Suprapubic skin (tissue), 4 donors: ENCODE results near the gene VANGL2. TPM values are rescaled to one million over a fixed set of nuclear protein-coding genes. Genes with fewer than 3 reads are reported as not detected.

Experiments used
- DNase-seq, 2 donors: peaks; one replicate each; pipeline ENCODE4 v3.0.0-alpha.2; 2019; ENCODE audit warnings: low spot score in 2 of 2
- H3K27ac ChIP-seq: fragments of 200-600 bp; sonication (generic); one replicate; pipeline ENCODE4 v1.5.1; 2019
- H3K27me3 ChIP-seq: fragments of 200-600 bp; sonication (generic); one replicate; pipeline ENCODE4 v1.5.1; 2019
- H3K36me3 ChIP-seq: fragments of 200-600 bp; sonication (generic); one replicate; pipeline ENCODE4 v1.5.1; 2019
- H3K4me1 ChIP-seq: fragments of 200-600 bp; sonication (generic); one replicate; pipeline ENCODE4 v1.5.1; 2019
- H3K4me3 ChIP-seq: fragments of 200-600 bp; sonication (generic); one replicate; pipeline ENCODE4 v1.5.1; 2019; ENCODE audit warnings: mild to moderate bottlenecking
- H3K9me3 ChIP-seq: fragments of 200-600 bp; sonication (generic); one replicate; pipeline ENCODE4 v1.5.1; 2019
- EP300 ChIP-seq: sonication (generic); formaldehyde crosslinking; IDR thresholded peaks from one replicate; pipeline ENCODE4 v1.6.1; 2017; ENCODE audit warnings: antibody characterized with exemption
- POLR2A ChIP-seq, 2 donors: fragments of 450-650 bp; IDR thresholded peaks; one replicate each; pipeline ENCODE4 v1.6.1; 2017; ENCODE audit warnings: antibody characterized with exemption in 2 of 2, mild to moderate bottlenecking in 2 of 2, moderate library complexity in 2 of 2
- POLR2AphosphoS5 ChIP-seq, 3 donors: sonication (generic); formaldehyde crosslinking; IDR thresholded peaks; one replicate each; pipeline ENCODE4 v1.6.1; 2017; ENCODE audit warnings: antibody characterized with exemption in 3 of 3
- WGBS: methylation state at CpG from one replicate; pipeline ENCODE4 v1.1.5; 2018; 5-methylcytosine and 5-hydroxymethylcytosine counted together
- total RNA-seq, 4 donors: library from RNA; depleted of rRNA; stranded (reverse); fragments of >200 nt; gene quantifications; one replicate each; pipeline ENCODE4 v1.1.0, GENCODE V29; 2016
- TF ChIP-seq, protein P1 (sequence below), 2 donors: fragments of 200-600 bp in 1 of 2; fragments of 450-650 bp in 1 of 2; sonication (generic) in 1 of 2; IDR thresholded peaks; one replicate each; pipeline ENCODE4 v1.5.1; 2016 to 2019; ENCODE audit warnings: antibody characterized with exemption in 2 of 2, mild to moderate bottlenecking in 1 of 2, moderate library complexity in 1 of 2

Gene VANGL2
- total RNA-seq, 4 donors from 2014 or later, result 18.7 to 39.7 (median 28.1) TPM

- Histone ChIP-seq H3K4me1 (no peaks in the 10 kb centered on the region), H3K4me3 (no peak overlapping the region), H3K27ac (no peak overlapping the region), H3K9me3 (no peaks in the 10 kb centered on the region), H3K36me3 (peaks cover 78% of the 10 kb centered on the region), H3K27me3 (no peaks in the 10 kb centered on the region)
- TF ChIP-seq POLR2A (IDR thresholded peaks at IDR 0.05) (no peak), EP300 (no peak), POLR2AphosphoS5 (IDR thresholded peaks at IDR 0.05) (no peak)
- TF ChIP-seq, protein P1, sequence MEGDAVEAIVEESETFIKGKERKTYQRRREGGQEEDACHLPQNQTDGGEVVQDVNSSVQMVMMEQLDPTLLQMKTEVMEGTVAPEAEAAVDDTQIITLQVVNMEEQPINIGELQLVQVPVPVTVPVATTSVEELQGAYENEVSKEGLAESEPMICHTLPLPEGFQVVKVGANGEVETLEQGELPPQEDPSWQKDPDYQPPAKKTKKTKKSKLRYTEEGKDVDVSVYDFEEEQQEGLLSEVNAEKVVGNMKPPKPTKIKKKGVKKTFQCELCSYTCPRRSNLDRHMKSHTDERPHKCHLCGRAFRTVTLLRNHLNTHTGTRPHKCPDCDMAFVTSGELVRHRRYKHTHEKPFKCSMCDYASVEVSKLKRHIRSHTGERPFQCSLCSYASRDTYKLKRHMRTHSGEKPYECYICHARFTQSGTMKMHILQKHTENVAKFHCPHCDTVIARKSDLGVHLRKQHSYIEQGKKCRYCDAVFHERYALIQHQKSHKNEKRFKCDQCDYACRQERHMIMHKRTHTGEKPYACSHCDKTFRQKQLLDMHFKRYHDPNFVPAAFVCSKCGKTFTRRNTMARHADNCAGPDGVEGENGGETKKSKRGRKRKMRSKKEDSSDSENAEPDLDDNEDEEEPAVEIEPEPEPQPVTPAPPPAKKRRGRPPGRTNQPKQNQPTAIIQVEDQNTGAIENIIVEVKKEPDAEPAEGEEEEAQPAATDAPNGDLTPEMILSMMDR (IDR thresholded peaks at IDR 0.05), result no peak
- no peak for DNase-seq
- 59% methylated on average over 6 of the region's 7 CpGs for WGBS
These were observed 42.9 kb upstream of the VANGL2 start for GRCh38 chr1:160357286-160358002.

DNA sequence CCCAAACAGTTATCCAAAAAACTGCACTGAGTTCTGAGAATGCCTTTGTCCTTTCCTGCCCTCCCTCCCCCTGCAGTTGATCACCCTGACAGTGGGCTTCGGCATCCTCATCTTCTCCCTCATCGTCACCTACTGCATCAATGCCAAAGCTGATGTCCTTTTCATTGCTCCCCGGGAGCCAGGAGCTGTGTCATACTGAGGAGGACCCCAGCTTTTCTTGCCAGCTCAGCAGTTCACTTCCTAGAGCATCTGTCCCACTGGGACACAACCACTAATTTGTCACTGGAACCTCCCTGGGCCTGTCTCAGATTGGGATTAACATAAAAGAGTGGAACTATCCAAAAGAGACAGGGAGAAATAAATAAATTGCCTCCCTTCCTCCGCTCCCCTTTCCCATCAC lies 42.3 kb upstream of the VANGL2 start:
- Histone ChIP-seq H3K36me3 (peaks cover 72% of the 10 kb centered on the region), H3K27ac (no peak overlapping the region), H3K4me1 (no peaks in the 10 kb centered on the region), H3K4me3 (no peak overlapping the region), H3K9me3 (no peaks in the 10 kb centered on the region), H3K27me3 (no peaks in the 10 kb centered on the region)
- no peak for DNase-seq
- TF ChIP-seq, protein P1 (IDR thresholded peaks at IDR 0.05), result no peak
- TF ChIP-seq POLR2A (IDR thresholded peaks at IDR 0.05) (no peak), EP300 (no peak), POLR2AphosphoS5 (IDR thresholded peaks at IDR 0.05) (no peak)
- WGBS, result 82% methylated on average over 4 of the region's 4 CpGs

- TF ChIP-seq EP300 (no peak), POLR2AphosphoS5 (IDR thresholded peaks at IDR 0.05) (no peak), POLR2A (IDR thresholded peaks at IDR 0.05) (no peak)
- TF ChIP-seq, protein P1 (IDR thresholded peaks at IDR 0.05), result no peak
- Histone ChIP-seq H3K9me3 (no peaks in the 10 kb centered on the region), H3K36me3 (peaks cover 56% of the 10 kb centered on the region), H3K4me1 (no peaks in the 10 kb centered on the region), H3K4me3 (no peak overlapping the region), H3K27me3 (no peaks in the 10 kb centered on the region), H3K27ac (no peak overlapping the region)
- 85% methylated on average over 9 of the region's 9 CpGs for WGBS
- DNase-seq, result no peak
These were observed 40.7 kb upstream of the VANGL2 start for GRCh38 chr1:160359559-160360226.

DNA sequence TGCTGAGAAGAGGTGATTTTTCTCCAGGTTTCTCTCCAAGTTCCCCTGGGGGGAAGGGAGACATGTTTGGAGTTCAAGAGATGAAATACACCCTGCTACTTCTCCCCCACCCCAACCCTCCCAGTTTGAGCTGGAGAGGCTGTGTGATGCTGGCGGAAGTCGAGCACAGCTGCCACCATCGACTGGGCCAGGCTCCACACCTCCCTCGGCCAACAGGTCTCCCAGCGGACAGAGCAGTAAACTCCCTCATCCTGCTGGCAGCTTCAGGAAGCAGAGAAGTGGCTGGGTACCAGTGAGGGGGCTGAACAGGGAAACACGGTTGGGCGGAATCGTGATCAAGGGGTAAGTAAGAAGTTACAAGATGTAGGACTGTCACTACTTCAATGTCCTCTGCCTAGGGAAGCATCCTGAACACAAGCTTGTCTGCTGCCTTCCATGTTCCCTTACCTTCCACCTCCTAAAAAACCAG lies 40.1 kb upstream of the VANGL2 start:
- H3K27ac ChIP-seq, result no peak overlapping the region
- WGBS, result 84% methylated on average over 8 of the region's 8 CpGs
- H3K36me3 ChIP-seq, result peaks cover 50% of the 10 kb centered on the region
- TF ChIP-seq, protein P1 (IDR thresholded peaks at IDR 0.05), result no peak
- TF ChIP-seq POLR2AphosphoS5 (IDR thresholded peaks at IDR 0.05), result no peak
- no peaks in the 10 kb centered on the region for H3K9me3 ChIP-seq
- H3K4me3 ChIP-seq, result no peak overlapping the region
- H3K4me1 ChIP-seq, result no peaks in the 10 kb centered on the region
- DNase-seq, result no peak
- no peaks in the 10 kb centered on the region for H3K27me3 ChIP-seq

DNA sequence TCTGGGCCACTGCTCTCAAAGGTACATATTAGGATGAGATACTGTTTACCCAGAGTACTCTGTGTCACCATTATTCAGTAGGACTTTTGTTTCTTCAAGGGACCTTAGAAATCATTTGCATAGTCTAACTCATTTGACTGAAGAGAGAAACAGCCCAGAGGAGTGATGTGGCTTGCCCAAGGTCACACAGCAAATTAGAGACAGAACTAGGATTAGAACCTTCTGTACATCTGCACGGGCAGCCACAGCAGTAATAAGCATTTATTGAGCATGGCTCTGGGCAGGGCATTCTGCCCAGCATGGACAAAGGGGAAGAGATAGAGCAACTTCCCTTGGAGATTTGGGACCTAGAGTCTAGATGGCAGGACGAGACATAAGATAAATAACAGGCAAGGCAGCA lies 39.2 kb upstream of the VANGL2 start:
- no peak for DNase-seq
- H3K27me3 ChIP-seq, result no peaks in the 10 kb centered on the region
- no peaks in the 10 kb centered on the region for H3K9me3 ChIP-seq
- no peaks in the 10 kb centered on the region for H3K4me1 ChIP-seq
- no peak overlapping the region for H3K27ac ChIP-seq
- TF ChIP-seq, protein P1 (IDR thresholded peaks at IDR 0.05), result no peak
- TF ChIP-seq POLR2A (IDR thresholded peaks at IDR 0.05) (no peak), EP300 (no peak), POLR2AphosphoS5 (IDR thresholded peaks at IDR 0.05) (no peak)
- 80% methylated on average over 2 of the region's 2 CpGs for WGBS
- H3K36me3 ChIP-seq, result peaks cover 41% of the 10 kb centered on the region
- H3K4me3 ChIP-seq, result no peak overlapping the region
